Measurements from ENCODE around the gene RASAL1.

DNA sequence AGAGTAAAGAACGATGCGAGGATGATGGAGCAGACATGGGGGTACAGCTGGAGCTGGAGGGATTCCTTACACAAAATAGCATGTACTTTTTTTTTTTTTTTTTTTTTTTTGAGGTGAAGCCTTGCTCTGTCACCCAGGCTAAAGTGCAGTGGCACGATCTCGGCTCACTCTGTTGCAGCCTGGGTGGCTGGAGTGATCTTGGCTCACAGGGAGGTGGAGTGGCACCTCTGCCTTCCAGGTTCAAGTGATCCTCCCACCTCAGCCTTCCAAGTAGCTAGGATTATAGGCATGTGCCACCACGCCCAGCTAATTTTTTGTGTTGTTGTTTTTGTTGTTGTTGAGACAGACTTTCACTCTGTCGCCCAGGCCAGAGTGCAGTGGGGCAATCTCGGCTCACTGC is 5.1 kb upstream of the RASAL1 start:
- no peak for TF ChIP-seq POLR2A (IDR thresholded peaks at IDR 0.05; ENCODE audit: low read length)
- TF ChIP-seq, protein P1, sequence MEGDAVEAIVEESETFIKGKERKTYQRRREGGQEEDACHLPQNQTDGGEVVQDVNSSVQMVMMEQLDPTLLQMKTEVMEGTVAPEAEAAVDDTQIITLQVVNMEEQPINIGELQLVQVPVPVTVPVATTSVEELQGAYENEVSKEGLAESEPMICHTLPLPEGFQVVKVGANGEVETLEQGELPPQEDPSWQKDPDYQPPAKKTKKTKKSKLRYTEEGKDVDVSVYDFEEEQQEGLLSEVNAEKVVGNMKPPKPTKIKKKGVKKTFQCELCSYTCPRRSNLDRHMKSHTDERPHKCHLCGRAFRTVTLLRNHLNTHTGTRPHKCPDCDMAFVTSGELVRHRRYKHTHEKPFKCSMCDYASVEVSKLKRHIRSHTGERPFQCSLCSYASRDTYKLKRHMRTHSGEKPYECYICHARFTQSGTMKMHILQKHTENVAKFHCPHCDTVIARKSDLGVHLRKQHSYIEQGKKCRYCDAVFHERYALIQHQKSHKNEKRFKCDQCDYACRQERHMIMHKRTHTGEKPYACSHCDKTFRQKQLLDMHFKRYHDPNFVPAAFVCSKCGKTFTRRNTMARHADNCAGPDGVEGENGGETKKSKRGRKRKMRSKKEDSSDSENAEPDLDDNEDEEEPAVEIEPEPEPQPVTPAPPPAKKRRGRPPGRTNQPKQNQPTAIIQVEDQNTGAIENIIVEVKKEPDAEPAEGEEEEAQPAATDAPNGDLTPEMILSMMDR (IDR thresholded peaks at IDR 0.05), result no peak
- TF ChIP-seq, protein P2, sequence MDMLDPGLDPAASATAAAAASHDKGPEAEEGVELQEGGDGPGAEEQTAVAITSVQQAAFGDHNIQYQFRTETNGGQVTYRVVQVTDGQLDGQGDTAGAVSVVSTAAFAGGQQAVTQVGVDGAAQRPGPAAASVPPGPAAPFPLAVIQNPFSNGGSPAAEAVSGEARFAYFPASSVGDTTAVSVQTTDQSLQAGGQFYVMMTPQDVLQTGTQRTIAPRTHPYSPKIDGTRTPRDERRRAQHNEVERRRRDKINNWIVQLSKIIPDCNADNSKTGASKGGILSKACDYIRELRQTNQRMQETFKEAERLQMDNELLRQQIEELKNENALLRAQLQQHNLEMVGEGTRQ (IDR thresholded peaks at IDR 0.05), result no peak
